HepG2 (cell line): ENCODE results near the gene ATP11A. TPM values are rescaled to one million over a fixed set of nuclear protein-coding genes. Genes with fewer than 3 reads are reported as not detected.

Source experiments
- ATAC-seq: fragments of 200-7000 bp; cut with Tn5 transposase; 3 replicates; pipeline ENCODE4 v1.9.1; 2020; ENCODE audit warnings: mild to moderate bottlenecking, moderate library complexity
- BruUV-seq: library from RNA; stranded (reverse); fragments of 400-500 nt; replicated peaks from 2 replicates; lab custom pipeline; 2021; lab: Mats Ljungman, UMichigan
- CTCF ChIA-PET: fragments of 300-600 bp; formaldehyde crosslinking; extraction: SDS; loops from one replicate; lab custom pipeline; 2021; ENCODE audit warnings: low total read pairs, inconsistent platforms, low intra/inter-chr PET ratio; lab: Yijun Ruan, JAX
- POLR2A ChIA-PET: fragments of 350-600 bp; sonication (Branson Sonifier 250); formaldehyde crosslinking; loops from one replicate; lab custom pipeline; 2020; ENCODE audit warnings: antibody characterized with exemption, inconsistent platforms; lab: Yijun Ruan, JAX
- DNase-seq: peaks from one replicate; pipeline ENCODE4 v3.0.0-alpha.2; 2015; ENCODE audit warnings: low spot score
- FAIRE-seq: peaks from 3 replicates; lab custom pipeline; 2011; peaks lifted over from hg19 to GRCh38; lab: Jason Lieb, UNC
- H2AFZ ChIP-seq: one replicate; pipeline ENCODE4 v1.6.1; 2011; ENCODE audit warnings: low read length, inconsistent platforms
- H3K27ac ChIP-seq: fragments of 300-600 bp; 3 replicates; pipeline ENCODE4 v1.8.0; 2011; ENCODE audit warnings: mixed run types, mild to moderate bottlenecking, mixed read lengths, low read length, inconsistent platforms; ENCODE audit not compliant: insufficient read depth; ENCODE audit errors: extremely low read length
- H3K27me3 ChIP-seq, 2 experiments: fragments of 200-600 bp in 1 of 2; 2 replicates in 1 of 2; 3 replicates in 1 of 2; pipeline versions ENCODE4 v1.6.0 to v1.8.0; 2011; ENCODE audit warnings: low read length in 2 of 2, mild to moderate bottlenecking in 2 of 2, moderate library complexity in 2 of 2, inconsistent platforms in 1 of 2; ENCODE audit not compliant: insufficient read depth in 2 of 2, control insufficient read depth in 1 of 2
- H3K36me3 ChIP-seq, 2 experiments: fragments of 200-600 bp in 1 of 2; replicated peaks in 1 of 2; 2 replicates in 1 of 2; 3 replicates in 1 of 2; pipeline versions ENCODE4 v1.5.1 to v1.8.0; 2011; ENCODE audit warnings: low read length in 2 of 2, inconsistent platforms in 1 of 2; ENCODE audit not compliant: insufficient read depth in 2 of 2, control insufficient read depth in 1 of 2
- H3K4me1 ChIP-seq: 2 replicates; pipeline ENCODE4 v1.5.1; 2012; ENCODE audit warnings: low read length, inconsistent platforms; ENCODE audit not compliant: insufficient read depth
- H3K4me2 ChIP-seq: 2 replicates; pipeline ENCODE4 v1.6.0; 2011; ENCODE audit warnings: low read depth, low read length, inconsistent platforms
- H3K4me3 ChIP-seq, 3 experiments: fragments of 200-600 bp in 1 of 3; sonication (generic), shearing (Covaris generic) in 1 of 3; replicated peaks in 1 of 3; 2 replicates each; pipeline ENCODE4 v1.5.1; 2011 to 2016; ENCODE audit warnings: low read length in 3 of 3, inconsistent platforms in 2 of 3, low read depth in 2 of 3, mild to moderate bottlenecking in 2 of 3, control low read depth in 1 of 3, mixed read lengths in 1 of 3; ENCODE audit not compliant: insufficient read depth in 1 of 3
- H3K79me2 ChIP-seq: one replicate; pipeline ENCODE4 v1.6.1; 2011; ENCODE audit warnings: low read length, inconsistent platforms; ENCODE audit not compliant: insufficient read depth
- H3K9ac ChIP-seq: 2 replicates; pipeline ENCODE4 v1.6.0; 2011; ENCODE audit warnings: mild to moderate bottlenecking, low read depth, low read length, inconsistent platforms; ENCODE audit not compliant: insufficient read depth
- H3K9me3 ChIP-seq: 2 replicates; pipeline ENCODE4 v1.5.1; 2012; ENCODE audit warnings: mild to moderate bottlenecking, low read length
- H4K20me1 ChIP-seq: 2 replicates; pipeline ENCODE4 v1.6.0; 2011; ENCODE audit warnings: inconsistent platforms, mild to moderate bottlenecking, low read length, moderate library complexity; ENCODE audit not compliant: insufficient read depth
- FOXA3 ChIP-seq: IDR thresholded peaks from 2 replicates; pipeline ENCODE4 v1.6.1; 2016; ENCODE audit warnings: missing genetic modification reagents, missing compliant biosample characterization
- MAF1 ChIP-seq: sonication (generic); formaldehyde crosslinking; IDR thresholded peaks from 2 replicates; pipeline ENCODE4 v1.5.0; 2020; ENCODE audit warnings: missing genetic modification reagents, borderline replicate concordance
- MAFG ChIP-seq: sonication (generic); formaldehyde crosslinking; IDR thresholded peaks from 2 replicates; pipeline ENCODE4 v1.5.1; 2020; ENCODE audit warnings: mild to moderate bottlenecking, missing genetic modification reagents
- MTA1 ChIP-seq: sonication (generic); formaldehyde crosslinking; IDR thresholded peaks from 2 replicates; pipeline ENCODE4 v1.4.0; 2020; ENCODE audit warnings: missing genetic modification reagents, mild to moderate bottlenecking, borderline replicate concordance
- MTA3 ChIP-seq: sonication (generic); formaldehyde crosslinking; IDR thresholded peaks from 2 replicates; pipeline ENCODE4 v1.4.0; 2020; ENCODE audit warnings: missing genetic modification reagents
- PHF20 ChIP-seq: sonication (generic); formaldehyde crosslinking; IDR thresholded peaks from 2 replicates; pipeline ENCODE4 v1.5.0; 2020; ENCODE audit warnings: mild to moderate bottlenecking, missing genetic modification reagents
- ZNF207 ChIP-seq: fragments of 450-650 bp; IDR thresholded peaks from 2 replicates; pipeline ENCODE4 v1.6.1; 2016; ENCODE audit warnings: antibody characterized with exemption, borderline replicate concordance
- ZNF343 ChIP-seq: sonication (generic); formaldehyde crosslinking; IDR thresholded peaks from 2 replicates; pipeline ENCODE4 v1.4.0; 2020; ENCODE audit warnings: mild to moderate bottlenecking, missing genetic modification reagents
- ZNF354B ChIP-seq: sonication (generic); formaldehyde crosslinking; IDR thresholded peaks from 2 replicates; pipeline ENCODE4 v1.8.0; 2022; ENCODE audit warnings: mild to moderate bottlenecking, missing genetic modification reagents
- whole genome bisulfite sequencing: methylation state at CpG from one replicate; pipeline ENCODE4 v1.1.6; 2017; ENCODE audit warnings: low lambda C conversion rate; 5-methylcytosine and 5-hydroxymethylcytosine counted together
- in situ Hi-C: cut with HindIII; loops from 2 replicates; pipeline ENCODE4 v1.10.0; 2017; ENCODE audit warnings: low pct_unique_long_range_greater_than_20kb; ENCODE audit not compliant: extremely low pct_ligation_motif_present
- intact Hi-C: fragments of 100-400 bp; cut with micrococcal nuclease; formaldehyde crosslinking; loops from one replicate; pipeline ENCODE4 v1.10.0; 2022; ENCODE audit not compliant: unreplicated experiment
- polyA plus RNA-seq, 8 experiments: library from polyadenylated mRNA; depleted of rRNA in 3 of 8; stranded (reverse) in 7 of 8; unstranded in 1 of 8; fragments of >200 nt; fragmentation: Illumina TruSeq in 4 of 8; extraction: Trizol in 4 of 8; gene quantifications; 2 replicates each; pipeline versions ENCODE4 v1.2.1 to v1.2.3, GENCODE V29; 2011 to 2016; ENCODE audit warnings: low read depth in 4 of 8, missing spikeins in 1 of 8, mixed read lengths in 1 of 8; ENCODE audit not compliant: insufficient read depth in 1 of 8
- total RNA-seq, 5 experiments: library from RNA; depleted of rRNA; stranded (reverse); fragments of >200 nt; fragmentation: Illumina TruSeq; extraction: Trizol; gene quantifications; 2 replicates each; pipeline ENCODE4 v1.2.3, GENCODE V29; 2016; ENCODE audit warnings: low read depth in 1 of 5
- TF ChIP-seq, protein P1 (sequence below): sonication (generic); formaldehyde crosslinking; IDR thresholded peaks from 2 replicates; pipeline ENCODE4 v1.5.0; 2020; ENCODE audit warnings: missing genetic modification reagents
- TF ChIP-seq, protein P2 (sequence below): IDR thresholded peaks from 2 replicates; pipeline ENCODE4 v1.6.1; 2016; ENCODE audit warnings: low read depth, borderline replicate concordance

Gene ATP11A
- total and polyA plus RNA-seq, 2 of the 13 experiments (the other 11 are each of a cell fraction or from before 2014, with no cell fraction given) = 18.4 to 20.1 TPM

DNA sequence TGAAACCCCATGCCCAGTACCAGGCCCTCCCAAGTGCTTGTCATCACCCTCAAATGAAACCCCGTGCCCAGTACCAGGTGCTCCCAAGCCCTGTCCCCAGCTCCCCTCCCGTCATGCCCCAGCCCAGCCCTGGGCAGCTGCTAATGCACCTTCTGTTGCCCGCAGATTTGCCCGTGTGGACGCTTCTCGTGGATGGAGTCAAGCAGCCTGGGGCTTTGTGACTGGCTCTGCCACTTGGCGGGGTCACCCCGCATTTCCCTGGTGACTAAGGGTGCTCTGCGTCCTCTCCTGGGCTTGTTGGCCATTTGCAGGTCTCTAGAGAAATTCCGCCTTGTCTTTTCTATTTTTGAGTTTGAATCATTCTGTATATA is 82.7 kb downstream of the ATP11A start:
- no peak for ATAC-seq
- no peak for TF ChIP-seq MAF1
- TF ChIP-seq FOXA3 (CRISPR knock-in tag) = no peak
- TF ChIP-seq MTA1 = no peak
- TF ChIP-seq MAFG (CRISPR knock-in tag) = no peak
- no peak for TF ChIP-seq ZNF343 (CRISPR knock-in tag)
- Histone ChIP-seq H3K4me2 (no peak overlapping the region), H3K27me3 (no peaks in the 10 kb centered on the region; a peak in 1 of 5 replicates), H3K79me2 (peaks cover 77% of the 10 kb centered on the region), H3K4me3 (no peak overlapping the region), H3K9me3 (no peaks in the 10 kb centered on the region), H3K4me1 (no peaks in the 10 kb centered on the region), H2AFZ (no peak overlapping the region), H3K9ac (no peak overlapping the region), H3K27ac (no peak overlapping the region), H3K36me3 (peaks cover 16 to 44% of the 10 kb centered on the region in 2 experiments; a peak in 4 of 5 replicates), H4K20me1 (peaks cover 67% of the 10 kb centered on the region; the same call in 1 of the 2 replicates)
- no peak for FAIRE-seq
- in situ Hi-C loops (no loop called here), intact Hi-C loops (no loop called here)
- no TSS peak for BruUV-seq
- POLR2A ChIA-PET = no interaction called here
- 97% methylated on average over 10 of the region's 10 CpGs for WGBS
- no peak for DNase-seq
- CTCF ChIA-PET = no interaction called here

DNA sequence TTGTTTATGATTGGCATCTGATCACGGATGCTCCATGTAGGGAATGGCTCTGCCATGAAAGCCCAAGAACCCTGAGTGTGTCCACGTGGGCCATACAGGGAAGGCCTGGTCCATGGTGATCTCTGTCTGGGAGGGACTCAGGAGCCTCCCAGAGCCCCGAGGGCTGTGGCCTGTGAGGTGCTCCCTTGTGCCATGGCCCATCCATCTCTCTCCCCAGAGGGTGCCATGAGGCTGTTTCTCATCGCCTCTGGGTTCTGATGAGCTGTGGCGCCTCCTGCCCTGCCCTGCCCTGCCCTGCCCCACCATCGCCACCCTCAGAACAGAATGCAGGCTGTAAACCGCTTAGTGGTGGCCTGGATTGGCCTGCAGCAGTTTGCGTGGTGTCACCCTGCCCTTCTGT is 83.1 kb downstream of the ATP11A start:
- 97% methylated on average over 6 of the region's 8 CpGs for WGBS
- no TSS peak for BruUV-seq
- no peak for ATAC-seq
- in situ Hi-C loops (no loop called here), intact Hi-C loops (no loop called here)
- H3K79me2 ChIP-seq = peaks cover 77% of the 10 kb centered on the region
- no peak overlapping the region for H3K9ac ChIP-seq
- peaks cover 67% of the 10 kb centered on the region; the same call in 1 of the 2 replicates for H4K20me1 ChIP-seq
- H2AFZ ChIP-seq = no peak overlapping the region
- no peak for FAIRE-seq
- no peaks in the 10 kb centered on the region; a peak in 1 of 5 replicates for H3K27me3 ChIP-seq
- no peak for DNase-seq
- H3K36me3 ChIP-seq = peaks cover 16 to 40% of the 10 kb centered on the region in 2 experiments; a peak in 4 of 5 replicates
- H3K4me3 ChIP-seq = no peak overlapping the region
- no peak overlapping the region for H3K4me2 ChIP-seq
- POLR2A ChIA-PET = no interaction called here
- no peak for TF ChIP-seq ZNF354B
- TF ChIP-seq, protein P1, sequence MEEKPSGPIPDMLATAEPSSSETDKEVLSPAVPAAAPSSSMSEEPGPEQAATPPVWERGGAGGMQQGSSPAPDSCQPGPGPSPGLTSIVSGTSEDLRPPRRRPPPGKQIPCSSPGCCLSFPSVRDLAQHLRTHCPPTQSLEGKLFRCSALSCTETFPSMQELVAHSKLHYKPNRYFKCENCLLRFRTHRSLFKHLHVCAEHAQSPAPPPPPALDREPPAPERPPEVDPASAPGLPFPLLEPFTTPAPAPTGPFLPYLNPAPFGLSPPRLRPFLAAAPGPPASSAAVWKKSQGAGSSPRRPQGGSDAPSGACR = no peak
- TF ChIP-seq ZNF207 = no peak
- TF ChIP-seq, protein P2, sequence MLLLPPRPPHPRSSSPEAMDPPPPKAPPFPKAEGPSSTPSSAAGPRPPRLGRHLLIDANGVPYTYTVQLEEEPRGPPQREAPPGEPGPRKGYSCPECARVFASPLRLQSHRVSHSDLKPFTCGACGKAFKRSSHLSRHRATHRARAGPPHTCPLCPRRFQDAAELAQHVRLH (CRISPR knock-in tag) = no peak
- no peak for TF ChIP-seq PHF20 (CRISPR knock-in tag)
- no peak for TF ChIP-seq MTA3 (CRISPR knock-in tag)
- H3K4me1 ChIP-seq = no peaks in the 10 kb centered on the region
- H3K27ac ChIP-seq = no peak overlapping the region
- no peaks in the 10 kb centered on the region for H3K9me3 ChIP-seq
- CTCF ChIA-PET = no interaction called here
